Spleen (tissue), 11 donors: ENCODE results near the gene PHEX. TPM values are rescaled to one million over a fixed set of nuclear protein-coding genes. Genes with fewer than 3 reads are reported as not detected.

Experiments used
- DNase-seq: peaks from one replicate; pipeline ENCODE4 v3.0.0-alpha.2; 2020
- H3K27ac ChIP-seq, 8 donors: fragments of 200-600 bp; sonication (generic) in 7 of 8; 1 replicate in 4 of 8; 2 replicates in 4 of 8; pipeline versions ENCODE4 v1.5.0 to v1.8.0; 2016 to 2021; ENCODE audit warnings: inconsistent platforms in 4 of 8, mild to moderate bottlenecking in 4 of 8, moderate library complexity in 1 of 8
- H3K27me3 ChIP-seq, 7 donors: fragments of 200-600 bp; sonication (generic) in 6 of 7; replicated peaks in 1 of 7; 1 replicate in 4 of 7; 2 replicates in 3 of 7; pipeline versions ENCODE4 v1.5.0 to v1.8.0; 2016 to 2021; ENCODE audit warnings: inconsistent platforms in 3 of 7, mild to moderate bottlenecking in 1 of 7
- H3K36me3 ChIP-seq, 6 donors: fragments of 200-600 bp; sonication (generic) in 5 of 6; 1 replicate in 4 of 6; 2 replicates in 2 of 6; pipeline versions ENCODE4 v1.5.0 to v1.8.0; 2016 to 2021; ENCODE audit warnings: inconsistent platforms in 2 of 6
- H3K4me1 ChIP-seq, 6 donors: fragments of 200-600 bp; sonication (generic) in 5 of 6; 1 replicate in 3 of 6; 2 replicates in 3 of 6; pipeline versions ENCODE4 v1.5.0 to v1.8.0; 2016 to 2021; ENCODE audit warnings: inconsistent platforms in 3 of 6
- H3K4me3 ChIP-seq, 8 donors: fragments of 200-600 bp; sonication (generic) in 7 of 8; 1 replicate in 4 of 8; 2 replicates in 4 of 8; pipeline versions ENCODE4 v1.5.0 to v1.8.0; 2016 to 2021; ENCODE audit warnings: inconsistent platforms in 4 of 8, mild to moderate bottlenecking in 4 of 8, moderate library complexity in 2 of 8
- H3K9me3 ChIP-seq, 8 donors: fragments of 200-600 bp; sonication (generic) in 7 of 8; 1 replicate in 4 of 8; 2 replicates in 4 of 8; pipeline versions ENCODE4 v1.5.0 to v1.8.0; 2016 to 2021; ENCODE audit warnings: inconsistent platforms in 4 of 8
- CTCF ChIP-seq, 11 experiments: fragments of 200-600 bp in 7 of 11; fragments of 450-650 bp in 4 of 11; sonication (generic) in 4 of 11; IDR thresholded peaks in 8 of 11; conservative IDR thresholded peaks in 3 of 11; 1 replicate in 7 of 11; 2 replicates in 4 of 11; pipeline versions ENCODE4 v1.4.0 to v1.8.0; 2016 to 2021; ENCODE audit warnings: antibody characterized with exemption in 11 of 11, inconsistent platforms in 4 of 11, mild to moderate bottlenecking in 1 of 11
- POLR2A ChIP-seq, 3 donors: fragments of 450-650 bp; IDR thresholded peaks; one replicate each; pipeline ENCODE4 v1.5.1; 2017; ENCODE audit warnings: antibody characterized with exemption in 3 of 3, mild to moderate bottlenecking in 1 of 3
- POLR2AphosphoS5 ChIP-seq, 3 donors: sonication (generic); formaldehyde crosslinking; IDR thresholded peaks; one replicate each; pipeline ENCODE4 v1.5.1; 2017; ENCODE audit warnings: antibody characterized with exemption in 3 of 3
- WGBS, 5 donors: extraction: QIAGEN DNeasy Blood & Tissue Kit in 3 of 5; methylation state at CpG; one replicate each; pipeline versions ENCODE4 v1.1.5 to v1.1.7; 2013 to 2018; 5-methylcytosine and 5-hydroxymethylcytosine counted together
- intact Hi-C: fragments of 100-400 bp; cut with DNase I; formaldehyde crosslinking; loops from one replicate; pipeline ENCODE4 v1.15.0; 2023; ENCODE audit warnings: low total_unique reads
- polyA plus RNA-seq, 3 donors: library from polyadenylated mRNA; stranded (reverse); fragments of 200-250 nt; gene quantifications; one replicate each; pipeline ENCODE4 v1.2.1, GENCODE V29; 2013
- total RNA-seq, 7 donors: library from RNA; depleted of rRNA in 3 of 7; stranded (reverse); fragments of >200 nt in 3 of 7; fragmentation: NEBNext Ultra II Directional in 4 of 7; extraction: Animal tissue kit (Norgen Biotek cat#: 25700) in 4 of 7; gene quantifications; one replicate each; pipeline versions ENCODE4 v1.1.0 to v1.2.1, GENCODE V29; 2016 to 2021
- donor health status: healthy with polysubstance abuse.
- donor health status: DM: no; HTN: no; CAD: no; lungs with moderate emphysema.
- donor health status: DM: no; HTN: no; CAD: no.
- donor health status: Bipolar disorder and iron deficiency.
- donor health status: healthy.
- donor health status: DM: no; HTN: no; CAD: no.
- donor health status: DM: yes; HTN: yes; CAD: no.

PHEX gene
- total and polyA plus RNA-seq, 10 donors = 0.13 to 1.5 (median 0.54) TPM

GRCh38 chrX:22155126-22155525 lies 123.0 kb downstream of the PHEX start:
- H3K4me1 ChIP-seq = no peaks in the 10 kb centered on the region
- no peaks in the 10 kb centered on the region for H3K36me3 ChIP-seq
- 85 to 96% (median 94%) methylated on average over 6 of the region's 6 CpGs for WGBS, 5 donors
- H3K4me3 ChIP-seq = no peak overlapping the region
- no peak overlapping the region for H3K27ac ChIP-seq
- DNase-seq = no peak
- H3K27me3 ChIP-seq = peaks cover 0 to 8% (median 0%) of the 10 kb centered on the region in 7 donors
- intact Hi-C loops = no loop called here
- no peak for TF ChIP-seq POLR2AphosphoS5 (IDR thresholded peaks at IDR 0.05)
- no peak for TF ChIP-seq POLR2A (IDR thresholded peaks at IDR 0.05)
- TF ChIP-seq CTCF (IDR thresholded peaks at IDR 0.05 in 8 of 11, conservative IDR thresholded peaks at IDR 0.05 in 3 of 11) = no peak
- H3K9me3 ChIP-seq = no peaks in the 10 kb centered on the region

GRCh38 chrX:22159071-22159470 lies 126.9 kb downstream of the PHEX start:
- Histone ChIP-seq H3K36me3 (no peaks in the 10 kb centered on the region), H3K27me3 (peaks cover 0 to 8% (median 0%) of the 10 kb centered on the region in 7 donors), H3K4me3 (no peak overlapping the region), H3K9me3 (no peaks in the 10 kb centered on the region), H3K27ac (no peak overlapping the region), H3K4me1 (no peaks in the 10 kb centered on the region)
- DNase-seq = no peak
- 67 to 93% (median 91%) methylated on average over 5 of the region's 5 CpGs for WGBS, 5 donors
- intact Hi-C loops = no loop called here
- TF ChIP-seq POLR2A (IDR thresholded peaks at IDR 0.05) = no peak
- no peak for TF ChIP-seq POLR2AphosphoS5 (IDR thresholded peaks at IDR 0.05)
- no peak for TF ChIP-seq CTCF (IDR thresholded peaks at IDR 0.05 in 8 of 11, conservative IDR thresholded peaks at IDR 0.05 in 3 of 11)

GRCh38 chrX:22163326-22163725 lies 131.2 kb downstream of the PHEX start:
- no peak overlapping the region for H3K27ac ChIP-seq
- no peaks in the 10 kb centered on the region for H3K4me1 ChIP-seq
- 77 to 91% (median 85%) methylated on average over 3 of the region's 3 CpGs for WGBS, 5 donors
- intact Hi-C loops = no loop called here
- no peaks in the 10 kb centered on the region for H3K9me3 ChIP-seq
- H3K4me3 ChIP-seq = no peak overlapping the region
- H3K36me3 ChIP-seq = no peaks in the 10 kb centered on the region
- no peak for DNase-seq
- TF ChIP-seq POLR2A (IDR thresholded peaks at IDR 0.05) = no peak
- peaks cover 0 to under 1% (median 0%) of the 10 kb centered on the region in 7 donors for H3K27me3 ChIP-seq

- Histone ChIP-seq H3K36me3 (no peaks in the 10 kb centered on the region), H3K4me3 (no peak overlapping the region), H3K9me3 (no peaks in the 10 kb centered on the region), H3K27ac (no peak overlapping the region), H3K27me3 (peaks cover 0 to 6% (median 0%) of the 10 kb centered on the region in 7 donors), H3K4me1 (no peaks in the 10 kb centered on the region)
- 60 to 69% (median 65%) methylated on average over 3 of the region's 3 CpGs for WGBS, 5 donors
- no peak for TF ChIP-seq POLR2A (IDR thresholded peaks at IDR 0.05)
- no peak for TF ChIP-seq CTCF (IDR thresholded peaks at IDR 0.05 in 8 of 11, conservative IDR thresholded peaks at IDR 0.05 in 3 of 11)
- no peak for TF ChIP-seq POLR2AphosphoS5 (IDR thresholded peaks at IDR 0.05)
- intact Hi-C loops = no loop called here
- DNase-seq = no peak
These were observed 132.8 kb downstream of the PHEX start for GRCh38 chrX:22164770-22165388.
